ENCODE measurements around the gene CFAP410. TPM values are rescaled to one million over a fixed set of nuclear protein-coding genes. Genes with fewer than 3 reads are reported as not detected.

Gene CFAP410
- total RNA-seq, 3 donors from 2014 or later: 22.2 to 31.1 (median 27.8) TPM

DNA sequence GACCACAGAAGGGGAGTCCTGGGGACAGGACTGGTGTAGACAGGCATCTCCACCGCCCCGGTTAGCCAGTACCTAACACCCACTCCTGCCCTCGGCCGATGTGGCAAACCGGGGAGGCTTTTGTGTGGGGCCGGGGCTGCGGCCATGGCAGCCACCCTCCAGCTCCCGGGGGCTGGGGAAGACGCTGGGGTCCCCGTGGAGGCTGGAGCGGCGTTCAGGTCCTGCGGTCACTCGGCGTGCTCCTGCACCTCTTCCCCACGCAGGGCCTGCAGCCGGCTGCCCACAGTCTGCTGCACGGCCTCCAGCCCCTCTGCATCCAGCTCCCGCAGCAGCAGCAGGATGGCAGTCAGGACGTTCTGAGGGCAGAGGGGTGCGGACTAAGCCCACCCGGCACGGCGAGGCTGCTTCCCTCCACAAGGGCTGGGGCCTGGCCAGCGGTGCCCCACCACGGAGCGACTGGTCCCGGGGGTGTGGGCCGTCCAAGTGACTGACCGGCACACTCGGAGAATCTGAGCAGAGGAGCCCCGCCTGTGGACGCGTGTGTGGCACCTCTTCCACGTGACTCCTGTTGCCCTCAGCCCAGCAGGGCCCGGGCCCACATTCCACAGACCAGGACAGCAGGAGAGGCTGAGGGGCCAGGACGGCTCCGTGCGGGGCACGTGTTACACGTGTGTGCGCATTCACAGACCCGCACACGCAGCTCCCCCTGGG, 9.1 kb downstream of the CFAP410 start:
- Histone ChIP-seq H3K4me1 (no peaks in the 10 kb centered on the region), H3K27ac (no peak overlapping the region), H3K36me3 (peaks cover under 1% of the 10 kb centered on the region), H3K27me3 (no peaks in the 10 kb centered on the region), H3K9me3 (no peaks in the 10 kb centered on the region), H3K4me3 (no peak overlapping the region)
- intact Hi-C loops (cut with DNase I; ENCODE audit: low total_unique reads): no loop called here
- TF ChIP-seq POLR2AphosphoS5 (IDR thresholded peaks at IDR 0.05): no peak
- DNase-seq (ENCODE audit: low spot score in 2 of 2): no peak

GRCh38 chr21:44329086-44329889, 9.9 kb downstream of the CFAP410 start:
- intact Hi-C loops (cut with DNase I; ENCODE audit: low total_unique reads): no loop called here
- Histone ChIP-seq H3K27me3 (no peaks in the 10 kb centered on the region), H3K4me3 (no peak overlapping the region), H3K36me3 (peaks cover 4% of the 10 kb centered on the region), H3K4me1 (no peaks in the 10 kb centered on the region), H3K9me3 (no peaks in the 10 kb centered on the region), H3K27ac (no peak overlapping the region)
- no peak for DNase-seq (ENCODE audit: low spot score in 2 of 2)
- no peak for TF ChIP-seq POLR2A (IDR thresholded peaks at IDR 0.05)
- TF ChIP-seq, protein P1, sequence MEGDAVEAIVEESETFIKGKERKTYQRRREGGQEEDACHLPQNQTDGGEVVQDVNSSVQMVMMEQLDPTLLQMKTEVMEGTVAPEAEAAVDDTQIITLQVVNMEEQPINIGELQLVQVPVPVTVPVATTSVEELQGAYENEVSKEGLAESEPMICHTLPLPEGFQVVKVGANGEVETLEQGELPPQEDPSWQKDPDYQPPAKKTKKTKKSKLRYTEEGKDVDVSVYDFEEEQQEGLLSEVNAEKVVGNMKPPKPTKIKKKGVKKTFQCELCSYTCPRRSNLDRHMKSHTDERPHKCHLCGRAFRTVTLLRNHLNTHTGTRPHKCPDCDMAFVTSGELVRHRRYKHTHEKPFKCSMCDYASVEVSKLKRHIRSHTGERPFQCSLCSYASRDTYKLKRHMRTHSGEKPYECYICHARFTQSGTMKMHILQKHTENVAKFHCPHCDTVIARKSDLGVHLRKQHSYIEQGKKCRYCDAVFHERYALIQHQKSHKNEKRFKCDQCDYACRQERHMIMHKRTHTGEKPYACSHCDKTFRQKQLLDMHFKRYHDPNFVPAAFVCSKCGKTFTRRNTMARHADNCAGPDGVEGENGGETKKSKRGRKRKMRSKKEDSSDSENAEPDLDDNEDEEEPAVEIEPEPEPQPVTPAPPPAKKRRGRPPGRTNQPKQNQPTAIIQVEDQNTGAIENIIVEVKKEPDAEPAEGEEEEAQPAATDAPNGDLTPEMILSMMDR (IDR thresholded peaks at IDR 0.05): no peak
- no peak for TF ChIP-seq POLR2AphosphoS5 (IDR thresholded peaks at IDR 0.05)

DNA sequence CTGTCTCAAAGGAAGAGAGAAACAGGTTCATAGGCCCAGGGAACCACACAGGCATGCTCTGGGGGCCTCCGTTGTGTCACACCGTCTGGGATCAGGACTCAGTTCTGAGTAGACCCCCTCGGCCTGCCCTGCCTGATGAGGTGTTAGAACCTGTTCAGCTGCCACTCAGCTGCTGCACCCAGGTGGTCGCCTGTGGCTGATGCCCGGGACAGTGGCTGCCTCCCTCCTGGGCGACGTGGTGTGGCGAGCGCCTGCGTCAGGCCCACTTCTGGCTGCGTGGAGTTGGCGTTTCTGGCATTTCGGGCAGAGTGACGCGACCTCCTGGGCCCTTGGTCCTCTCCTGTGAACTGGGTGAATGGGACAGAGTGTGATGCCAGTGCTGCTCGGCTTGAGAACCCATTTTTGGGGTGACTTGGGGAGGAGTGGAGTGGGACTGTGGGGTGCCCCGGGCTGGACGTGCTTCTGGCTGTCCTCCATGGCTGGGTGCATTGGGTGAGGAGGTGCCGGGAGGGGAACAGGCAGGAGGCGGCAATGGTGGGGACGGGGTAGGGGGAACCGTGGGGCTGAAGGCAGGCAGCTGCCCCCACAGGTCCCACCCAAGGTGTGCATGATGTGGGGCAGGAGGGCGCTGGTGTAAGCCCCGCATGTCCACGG, 10.8 kb downstream of the CFAP410 start:
- peaks cover 8% of the 10 kb centered on the region for H3K36me3 ChIP-seq

DNA sequence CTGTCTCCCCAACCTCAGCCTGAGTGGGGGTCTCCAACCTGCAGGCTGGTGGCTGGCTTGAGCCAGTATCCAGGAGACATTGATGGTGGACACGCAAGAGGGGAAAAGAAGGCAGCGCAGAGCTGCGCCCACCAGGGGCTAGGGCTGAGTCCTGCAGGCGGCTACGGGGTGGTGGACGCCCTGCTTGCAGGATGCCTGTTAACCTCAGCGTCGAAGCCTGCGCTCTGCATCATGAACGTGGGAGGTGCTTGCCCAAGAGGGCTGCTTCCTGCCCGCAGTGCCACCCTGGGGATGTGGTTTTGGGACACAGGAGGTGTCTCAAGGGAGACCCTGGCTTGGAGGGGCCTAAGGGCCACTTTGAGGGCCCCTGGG, 11.6 kb downstream of the CFAP410 start:
- Histone ChIP-seq H3K27me3 (no peaks in the 10 kb centered on the region), H3K9me3 (no peaks in the 10 kb centered on the region), H3K27ac (no peak overlapping the region), H3K4me3 (no peak overlapping the region), H3K36me3 (peaks cover 8% of the 10 kb centered on the region), H3K4me1 (no peaks in the 10 kb centered on the region)
- DNase-seq (ENCODE audit: low spot score in 2 of 2): no peak
- intact Hi-C loops (cut with DNase I; ENCODE audit: low total_unique reads): no loop called here
- TF ChIP-seq POLR2A (IDR thresholded peaks at IDR 0.05) (no peak), POLR2AphosphoS5 (IDR thresholded peaks at IDR 0.05) (no peak)
- TF ChIP-seq, protein P1 (IDR thresholded peaks at IDR 0.05): no peak

More for the DNA sequence above, 10.8 kb downstream of the CFAP410 start:
- no peaks in the 10 kb centered on the region for H3K9me3 ChIP-seq
- H3K27ac ChIP-seq: no peak overlapping the region
- no peak overlapping the region for H3K4me3 ChIP-seq
- intact Hi-C loops (cut with DNase I; ENCODE audit: low total_unique reads): no loop called here
- H3K27me3 ChIP-seq: no peaks in the 10 kb centered on the region
- H3K4me1 ChIP-seq: no peaks in the 10 kb centered on the region
- no peak for DNase-seq (ENCODE audit: low spot score in 2 of 2)
- TF ChIP-seq, protein P1 (IDR thresholded peaks at IDR 0.05): no peak
- TF ChIP-seq POLR2AphosphoS5 (IDR thresholded peaks at IDR 0.05): no peak
- TF ChIP-seq POLR2A (IDR thresholded peaks at IDR 0.05): no peak

DNA sequence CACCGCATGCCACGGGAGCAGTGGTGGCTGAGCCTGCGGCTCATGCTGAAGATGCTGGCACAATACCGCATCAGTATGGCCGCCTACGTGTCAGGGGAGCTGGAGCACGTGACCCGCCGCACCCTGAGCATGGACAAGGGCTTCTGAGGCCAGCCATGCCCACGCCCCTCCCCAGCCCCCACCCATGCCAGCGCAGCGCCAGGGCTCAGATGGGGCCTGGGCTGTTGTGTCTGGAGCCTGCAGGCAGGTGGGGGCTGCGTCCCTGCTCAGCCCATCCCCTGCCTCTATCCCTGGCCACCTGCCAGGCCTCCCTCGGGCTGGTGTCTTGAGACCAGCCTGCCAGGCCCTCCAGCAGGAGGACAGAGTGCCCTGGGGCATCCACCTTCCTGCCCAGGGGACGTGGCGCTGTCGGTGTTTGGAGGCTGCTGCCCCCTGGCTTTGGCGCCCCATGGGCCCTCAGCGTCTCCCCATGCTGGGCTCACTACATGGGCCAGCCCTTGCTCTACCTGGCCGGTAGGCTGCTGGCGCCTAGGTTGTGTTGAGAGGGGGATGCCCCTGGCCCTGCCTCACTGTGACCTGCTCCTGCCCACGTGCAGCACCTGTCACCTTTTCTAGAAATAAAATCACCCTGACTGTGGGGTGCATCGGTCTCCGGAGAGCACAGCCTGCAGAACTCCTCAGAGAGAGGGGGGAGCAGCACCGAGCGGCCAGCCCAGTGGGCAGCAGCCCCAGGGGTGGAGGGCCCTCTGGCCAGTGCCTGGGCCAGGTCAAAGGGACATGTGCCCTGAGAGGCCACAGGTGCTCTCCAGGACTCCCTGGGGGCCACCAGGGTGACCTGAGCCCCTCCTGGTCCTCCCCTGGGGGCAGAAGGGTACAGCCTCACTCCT, 12.2 kb downstream of the CFAP410 start:
- TF ChIP-seq POLR2A (IDR thresholded peaks at IDR 0.05): no peak
- Histone ChIP-seq H3K4me3 (no peak overlapping the region), H3K27me3 (no peaks in the 10 kb centered on the region), H3K27ac (no peak overlapping the region), H3K36me3 (peaks cover 8% of the 10 kb centered on the region), H3K4me1 (no peaks in the 10 kb centered on the region), H3K9me3 (no peaks in the 10 kb centered on the region)
- no peak for DNase-seq (ENCODE audit: low spot score in 2 of 2)
- intact Hi-C loops (cut with DNase I; ENCODE audit: low total_unique reads): no loop called here

Measured in breast epithelium (tissue), 4 donors.